PC-9 (cell line): ENCODE measurements around the gene SLC1A2.

ENCODE experiments used
- CTCF ChIP-seq: fragments of 200-600 bp; sonication (generic); conservative IDR thresholded peaks from 2 replicates; pipeline ENCODE4 v1.6.1; 2017; ENCODE audit warnings: mixed run types, antibody characterized with exemption, mild to moderate bottlenecking, moderate library complexity
- EZH2 ChIP-seq: fragments of 200-600 bp; sonication (generic); IDR thresholded peaks from 2 replicates; pipeline ENCODE4 v1.8.0; 2017; ENCODE audit warnings: antibody characterized with exemption, low read depth

- TF ChIP-seq CTCF (no peak), EZH2 (no peak)
These were observed 130.4 kb downstream of the SLC1A2 start for GRCh38 chr11:35288817-35289541.
